Erythroblast (primary cell): ENCODE measurements around the gene MCM6.

Source experiments
- GATA1 ChIP-seq: IDR thresholded peaks from 2 replicates; pipeline ENCODE4 v1.6.1; 2011; ENCODE audit warnings: low read depth, mild to moderate bottlenecking, control low read depth, low read length, moderate library complexity
- POLR2A ChIP-seq: IDR thresholded peaks from 2 replicates; pipeline ENCODE4 v1.6.1; 2011; ENCODE audit warnings: mild to moderate bottlenecking, low read length

- peak; percentile 79 for TF ChIP-seq POLR2A
- TF ChIP-seq GATA1 = no peak
These were observed at the start of gene MCM6 for GRCh38 chr2:135876066-135876711.
